GM18517 (cell line): Measurements from ENCODE around the gene ABCA5.

Source experiments
- ATAC-seq: cut with Tn5 transposase; IDR thresholded peaks from one replicate; pipeline ENCODE4 v1.9.1; 2021; ENCODE audit warnings: mild to moderate bottlenecking, moderate library complexity; ENCODE audit not compliant: unreplicated experiment

The ABCA5 gene, protein sequence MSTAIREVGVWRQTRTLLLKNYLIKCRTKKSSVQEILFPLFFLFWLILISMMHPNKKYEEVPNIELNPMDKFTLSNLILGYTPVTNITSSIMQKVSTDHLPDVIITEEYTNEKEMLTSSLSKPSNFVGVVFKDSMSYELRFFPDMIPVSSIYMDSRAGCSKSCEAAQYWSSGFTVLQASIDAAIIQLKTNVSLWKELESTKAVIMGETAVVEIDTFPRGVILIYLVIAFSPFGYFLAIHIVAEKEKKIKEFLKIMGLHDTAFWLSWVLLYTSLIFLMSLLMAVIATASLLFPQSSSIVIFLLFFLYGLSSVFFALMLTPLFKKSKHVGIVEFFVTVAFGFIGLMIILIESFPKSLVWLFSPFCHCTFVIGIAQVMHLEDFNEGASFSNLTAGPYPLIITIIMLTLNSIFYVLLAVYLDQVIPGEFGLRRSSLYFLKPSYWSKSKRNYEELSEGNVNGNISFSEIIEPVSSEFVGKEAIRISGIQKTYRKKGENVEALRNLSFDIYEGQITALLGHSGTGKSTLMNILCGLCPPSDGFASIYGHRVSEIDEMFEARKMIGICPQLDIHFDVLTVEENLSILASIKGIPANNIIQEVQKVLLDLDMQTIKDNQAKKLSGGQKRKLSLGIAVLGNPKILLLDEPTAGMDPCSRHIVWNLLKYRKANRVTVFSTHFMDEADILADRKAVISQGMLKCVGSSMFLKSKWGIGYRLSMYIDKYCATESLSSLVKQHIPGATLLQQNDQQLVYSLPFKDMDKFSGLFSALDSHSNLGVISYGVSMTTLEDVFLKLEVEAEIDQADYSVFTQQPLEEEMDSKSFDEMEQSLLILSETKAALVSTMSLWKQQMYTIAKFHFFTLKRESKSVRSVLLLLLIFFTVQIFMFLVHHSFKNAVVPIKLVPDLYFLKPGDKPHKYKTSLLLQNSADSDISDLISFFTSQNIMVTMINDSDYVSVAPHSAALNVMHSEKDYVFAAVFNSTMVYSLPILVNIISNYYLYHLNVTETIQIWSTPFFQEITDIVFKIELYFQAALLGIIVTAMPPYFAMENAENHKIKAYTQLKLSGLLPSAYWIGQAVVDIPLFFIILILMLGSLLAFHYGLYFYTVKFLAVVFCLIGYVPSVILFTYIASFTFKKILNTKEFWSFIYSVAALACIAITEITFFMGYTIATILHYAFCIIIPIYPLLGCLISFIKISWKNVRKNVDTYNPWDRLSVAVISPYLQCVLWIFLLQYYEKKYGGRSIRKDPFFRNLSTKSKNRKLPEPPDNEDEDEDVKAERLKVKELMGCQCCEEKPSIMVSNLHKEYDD (N-terminal part only)

GRCh38 chr17:69327060-69327831 is at the start of gene ABCA5:
Gene ABCA5, minus strand, starts transcription at chr17:69327133. Its CDS starts 12,718 bp downstream, at chr17:69314415.
- peak; percentile 90 for ATAC-seq

GRCh38 chr17:69375229-69375628 is 48.3 kb upstream of the ABCA5 start:
- no peak for ATAC-seq

DNA sequence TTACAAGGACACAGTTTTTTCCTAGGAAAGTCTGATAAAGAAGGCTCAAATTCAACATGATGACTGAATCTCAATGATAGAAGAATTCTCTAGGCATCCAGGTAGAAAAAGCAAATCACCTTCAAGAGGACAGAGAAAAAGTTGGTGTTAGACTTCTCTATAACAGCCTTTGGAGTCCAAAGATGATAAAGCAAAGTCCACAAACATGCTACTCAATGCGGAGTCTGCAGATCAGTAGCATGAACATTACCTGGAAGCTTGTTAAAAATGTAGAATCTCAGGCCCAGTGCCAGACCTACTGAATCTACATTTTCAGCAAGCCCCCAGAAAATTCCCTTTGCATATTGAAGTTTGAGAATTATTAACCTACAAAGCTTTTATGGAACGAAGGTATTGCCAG is 46.1 kb upstream of the ABCA5 start:
- ATAC-seq, result no peak

GRCh38 chr17:69367298-69367697 is 40.4 kb upstream of the ABCA5 start:
- no peak for ATAC-seq

DNA sequence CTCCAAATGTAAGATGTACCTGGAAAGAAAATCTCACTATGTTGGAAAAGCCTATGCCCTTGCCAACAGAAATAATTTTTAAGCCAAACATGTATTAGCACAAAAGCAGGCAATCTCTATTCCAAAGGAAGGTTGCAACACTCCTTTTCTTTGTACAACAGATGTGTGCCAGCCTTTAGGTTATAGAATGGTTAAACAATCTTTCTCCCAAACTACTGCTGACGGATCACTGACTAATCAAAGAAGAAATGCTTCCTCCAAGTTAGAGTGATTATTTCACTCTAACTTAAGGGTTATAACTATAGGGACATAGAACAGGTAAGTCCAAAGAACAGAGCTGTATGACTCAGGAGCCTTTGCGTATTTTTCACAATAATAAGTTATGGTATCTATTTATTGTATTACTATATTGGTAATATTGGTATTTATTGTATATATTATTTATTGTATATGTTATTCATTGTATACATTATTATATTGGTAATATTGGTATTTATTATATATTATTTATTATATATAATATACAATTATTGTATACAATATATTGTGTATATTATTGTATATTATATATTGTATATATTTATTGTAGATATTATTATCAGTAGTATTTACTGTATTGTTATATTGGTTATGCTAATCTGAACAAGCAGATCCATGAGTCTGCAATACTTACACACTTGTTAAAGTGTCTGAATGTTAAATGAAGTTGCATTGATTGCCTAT is 36.7 kb upstream of the ABCA5 start:
- no peak for ATAC-seq

DNA sequence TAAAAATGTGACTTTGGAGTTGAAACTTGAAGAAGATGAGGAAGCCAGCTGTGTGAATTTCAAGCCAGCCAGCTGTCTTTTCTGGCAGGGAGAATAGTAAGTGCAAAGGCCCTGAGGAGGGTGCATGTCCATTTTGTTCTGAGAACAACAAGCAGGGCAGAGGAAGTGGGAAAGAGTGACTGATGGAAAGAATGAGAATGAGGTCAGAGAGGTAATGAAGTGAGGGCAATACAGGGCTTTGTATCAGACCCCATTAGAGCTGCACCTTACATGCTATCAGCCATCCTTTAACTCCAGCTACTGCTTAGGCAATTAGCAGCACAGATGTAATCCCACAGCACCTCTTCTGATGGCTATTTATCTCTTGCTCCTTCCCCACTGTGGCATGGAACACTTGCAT is 34.2 kb upstream of the ABCA5 start:
- no peak for ATAC-seq

DNA sequence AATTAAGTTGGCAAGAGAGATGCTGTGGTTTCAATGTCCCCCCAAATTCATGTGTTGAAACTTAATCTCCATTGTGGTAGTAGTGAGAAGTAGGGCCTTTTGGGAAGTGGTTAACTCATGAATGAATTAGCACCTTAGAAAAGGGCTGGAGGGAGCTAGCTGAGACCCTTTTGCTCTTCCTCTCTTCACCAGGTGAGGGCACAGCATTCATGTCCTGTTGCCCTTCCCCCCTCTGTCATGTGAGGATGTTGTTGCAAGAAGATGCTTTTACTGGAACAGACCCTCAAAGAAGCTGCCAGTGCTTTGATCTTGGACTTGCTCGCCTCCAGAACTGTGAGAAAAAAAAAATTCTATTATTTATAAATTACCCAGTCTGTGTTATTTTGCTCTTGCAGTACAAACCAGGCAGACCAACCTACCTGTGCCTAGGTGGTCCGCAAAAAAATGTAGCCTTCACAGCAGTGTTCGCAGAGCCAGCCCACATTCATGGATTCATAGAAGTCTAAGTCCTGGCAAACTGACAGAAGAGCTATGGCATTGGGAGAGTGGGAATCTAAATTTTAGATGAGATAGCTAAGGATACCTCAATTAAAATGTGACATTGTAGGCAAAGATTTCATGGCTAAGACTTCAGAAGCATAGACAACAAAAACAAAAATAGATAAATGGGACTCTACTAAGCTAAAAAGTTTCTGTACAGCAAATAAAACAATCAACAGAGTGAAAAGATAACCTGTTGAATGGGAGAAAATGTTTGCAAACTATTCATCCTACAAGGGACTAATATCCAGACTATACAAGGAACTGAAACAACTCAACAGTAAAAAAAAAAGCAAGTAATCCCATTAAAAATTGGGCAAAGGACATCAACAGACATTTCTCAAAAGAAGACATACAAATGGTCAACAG is 32.0 kb upstream of the ABCA5 start:
- ATAC-seq, result no peak

GRCh38 chr17:69357701-69358100 is 30.8 kb upstream of the ABCA5 start:
- ATAC-seq, result no peak

DNA sequence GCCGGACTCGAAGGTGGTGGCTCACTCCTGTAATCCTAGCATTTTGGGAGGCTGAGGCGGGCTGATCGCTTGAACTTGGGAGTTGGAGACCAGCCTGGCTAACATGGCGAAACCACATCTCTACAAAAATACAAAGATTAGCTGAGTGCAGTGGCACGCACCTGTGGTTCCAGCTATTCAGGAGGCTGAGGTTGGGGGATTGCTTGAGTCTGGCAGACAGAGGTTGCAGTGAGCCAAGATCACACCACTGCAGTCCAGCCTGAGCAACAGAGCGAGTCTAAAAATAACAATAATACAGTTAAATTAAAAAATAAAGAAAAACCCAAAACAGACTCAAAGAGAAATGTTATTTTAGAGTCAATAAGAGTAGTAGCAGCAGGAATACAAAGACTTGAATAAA is 29.7 kb upstream of the ABCA5 start:
- ATAC-seq, result no peak

DNA sequence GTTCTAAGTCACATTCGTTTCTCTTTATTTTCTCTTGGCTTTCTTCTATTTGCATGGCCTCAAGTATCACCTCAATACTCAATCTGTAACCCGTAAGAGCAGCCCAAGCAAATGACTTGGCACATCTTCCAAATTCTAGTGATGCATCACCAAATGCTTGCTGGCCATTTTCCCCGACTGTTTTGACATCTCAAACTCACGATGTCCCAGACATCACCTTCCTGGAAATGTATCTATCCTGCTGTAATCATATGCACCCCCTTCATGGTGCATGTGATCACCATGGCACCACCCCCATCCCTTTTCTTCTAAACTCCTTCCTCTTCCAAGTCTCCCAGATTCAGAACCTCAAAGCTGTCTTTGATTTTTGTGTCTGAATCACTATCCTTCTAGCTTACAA is 24.0 kb upstream of the ABCA5 start:
- ATAC-seq, result no peak

GRCh38 chr17:69348429-69348828 is 21.5 kb upstream of the ABCA5 start:
- ATAC-seq, result no peak

DNA sequence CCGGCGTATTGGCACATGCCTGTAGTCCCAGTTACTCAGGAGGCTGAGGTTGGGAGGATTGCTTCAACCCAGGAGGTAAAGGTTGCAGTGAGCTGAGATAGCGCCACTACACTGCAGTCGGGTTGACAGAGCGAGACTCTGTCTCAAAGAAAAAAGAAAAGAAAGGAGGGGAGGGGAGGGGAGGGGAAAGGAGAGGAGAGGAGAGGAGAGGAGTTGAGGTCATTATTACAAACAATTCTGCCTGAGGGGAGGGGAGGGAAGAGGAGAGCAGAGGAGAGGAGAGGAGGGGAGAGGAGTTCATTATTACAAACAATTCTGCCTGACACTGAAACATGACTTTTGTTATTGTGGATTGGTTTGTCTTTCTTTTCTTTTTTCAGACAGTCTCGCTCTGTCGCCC is 19.8 kb upstream of the ABCA5 start:
- no peak for ATAC-seq

GRCh38 chr17:69344939-69345338 is 18.0 kb upstream of the ABCA5 start:
- no peak for ATAC-seq

GRCh38 chr17:69342896-69343644 is 16.1 kb upstream of the ABCA5 start:
- no peak for ATAC-seq

DNA sequence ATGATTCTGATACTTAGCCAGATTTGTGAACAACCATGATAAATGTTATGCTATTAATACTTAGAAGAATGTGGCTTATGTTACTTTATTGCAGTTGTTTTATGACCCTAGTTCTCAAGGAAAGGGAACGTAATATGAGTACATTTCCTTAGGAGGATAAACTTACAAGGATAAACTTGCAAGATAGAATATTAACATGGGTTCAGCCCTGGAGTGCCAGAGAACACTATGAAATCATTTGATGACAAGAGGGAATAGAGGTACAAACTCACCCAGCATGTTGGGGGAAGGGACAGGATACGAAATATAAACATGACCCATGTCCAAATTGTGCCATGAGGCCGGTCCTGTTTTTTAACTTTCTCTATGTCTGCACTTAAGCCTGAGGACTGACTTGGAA is 13.0 kb upstream of the ABCA5 start:
- ATAC-seq, result no peak

GRCh38 chr17:69336996-69337395 is 10.1 kb upstream of the ABCA5 start:
- ATAC-seq, result no peak

GRCh38 chr17:69336580-69336979 is 9.6 kb upstream of the ABCA5 start:
- no peak for ATAC-seq

DNA sequence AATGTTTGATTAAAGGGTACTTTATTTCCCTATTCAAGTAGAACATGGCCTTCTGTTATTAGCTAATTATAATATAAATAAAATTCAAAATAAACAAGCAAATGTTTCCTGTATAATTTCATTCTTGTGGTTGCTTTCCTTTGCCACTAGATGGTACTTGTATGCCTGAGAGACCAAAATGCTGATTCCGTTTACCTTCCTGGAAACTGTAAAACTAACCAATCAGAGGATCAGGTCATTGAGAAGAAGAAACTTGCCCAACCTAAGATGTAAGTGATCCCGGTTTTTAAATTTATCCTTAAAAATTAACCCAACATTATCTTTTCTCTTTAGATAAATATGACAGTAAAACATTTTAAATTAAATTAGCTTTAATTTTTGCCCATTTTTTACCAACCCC is 8.1 kb upstream of the ABCA5 start:
- ATAC-seq, result no peak
